Central memory CD8-positive, alpha-beta T cell (primary cell): ENCODE data around the gene IL4.
A peak's percentile ranks its signal among the peaks of the same experiment; 100 is the strongest.

Experiments
- ATAC-seq: fragments of 150-1000 bp; cut with Tn5 transposase; replicated peaks from 2 replicates; pipeline ENCODE4 v1.10.0; 2022; ENCODE audit warnings: mild to moderate bottlenecking, moderate FRiP score, moderate number of reproducible peaks; ENCODE audit not compliant: poor library complexity, severe bottlenecking; ENCODE audit errors: extremely low read depth
- DNase-seq, 2 donors: peaks; one replicate each; pipeline ENCODE4 v3.0.0; 2021; ENCODE audit warnings: low spot score in 2 of 2
- H3K27ac Mint-ChIP-seq: one replicate; pipeline ENCODE4 v1.8.0; 2022; ENCODE audit warnings: low read depth, mild to moderate bottlenecking, moderate library complexity, mixed read lengths
- H3K27me3 Mint-ChIP-seq: one replicate; pipeline ENCODE4 v1.8.0; 2022; ENCODE audit warnings: mixed read lengths
- H3K36me3 Mint-ChIP-seq: one replicate; pipeline ENCODE4 v1.8.0; 2022; ENCODE audit warnings: mild to moderate bottlenecking, moderate library complexity, mixed read lengths; ENCODE audit not compliant: insufficient read depth
- H3K4me1 Mint-ChIP-seq: one replicate; pipeline ENCODE4 v1.8.0; 2022; ENCODE audit warnings: mixed read lengths
- H3K4me3 Mint-ChIP-seq: one replicate; pipeline ENCODE4 v1.8.0; 2022; ENCODE audit warnings: mild to moderate bottlenecking, moderate library complexity, mixed read lengths
- H3K9me3 Mint-ChIP-seq: one replicate; pipeline ENCODE4 v1.8.0; 2022; ENCODE audit warnings: mixed read lengths

The IL4 gene

GRCh38 chr5:132669455-132669820, 4.4 kb upstream of the IL4 start:
- no peak for ATAC-seq
- H3K9me3 Mint-ChIP-seq: no peaks in the 10 kb centered on the region
- no peak for DNase-seq
- no peak overlapping the region for H3K4me3 Mint-ChIP-seq
- no peak overlapping the region for H3K27ac Mint-ChIP-seq
- H3K4me1 Mint-ChIP-seq: peaks cover 24% of the 10 kb centered on the region
- H3K36me3 Mint-ChIP-seq: no peaks in the 10 kb centered on the region
- no peaks in the 10 kb centered on the region for H3K27me3 Mint-ChIP-seq

GRCh38 chr5:132669966-132670882, 3.6 kb upstream of the IL4 start:
- Mint-ChIP-seq H3K27me3 (no peaks in the 10 kb centered on the region), H3K4me3 (no peak overlapping the region), H3K36me3 (no peaks in the 10 kb centered on the region), H3K27ac (no peak overlapping the region), H3K4me1 (peaks cover 23% of the 10 kb centered on the region), H3K9me3 (no peaks in the 10 kb centered on the region)
- ATAC-seq (no peak), DNase-seq (no peak)

GRCh38 chr5:132671000-132671399, 2.8 kb upstream of the IL4 start:
- no peaks in the 10 kb centered on the region for H3K27me3 Mint-ChIP-seq
- ATAC-seq: no peak
- H3K9me3 Mint-ChIP-seq: no peaks in the 10 kb centered on the region
- no peak overlapping the region for H3K27ac Mint-ChIP-seq
- DNase-seq: no peak
- peaks cover 26% of the 10 kb centered on the region for H3K4me1 Mint-ChIP-seq
- H3K4me3 Mint-ChIP-seq: no peak overlapping the region
- H3K36me3 Mint-ChIP-seq: no peaks in the 10 kb centered on the region

GRCh38 chr5:132673488-132673887, 301 bp upstream of the IL4 start:
- H3K27me3 Mint-ChIP-seq: no peaks in the 10 kb centered on the region
- ATAC-seq (no peak), DNase-seq (no peak)
- H3K9me3 Mint-ChIP-seq: no peaks in the 10 kb centered on the region
- peaks cover 2% of the 10 kb centered on the region for H3K36me3 Mint-ChIP-seq
- no peak overlapping the region for H3K4me3 Mint-ChIP-seq
- H3K27ac Mint-ChIP-seq: peak overlapping the region; percentile 6
- H3K4me1 Mint-ChIP-seq: peaks cover 37% of the 10 kb centered on the region

- peaks cover 2% of the 10 kb centered on the region for H3K36me3 Mint-ChIP-seq
- H3K9me3 Mint-ChIP-seq: no peaks in the 10 kb centered on the region
- no peaks in the 10 kb centered on the region for H3K27me3 Mint-ChIP-seq
- DNase-seq (no peak), ATAC-seq (peak; percentile 64)
- peaks cover 37% of the 10 kb centered on the region for H3K4me1 Mint-ChIP-seq
- H3K4me3 Mint-ChIP-seq: peak overlapping the region; percentile 60
- H3K27ac Mint-ChIP-seq: peak overlapping the region; percentile 6
These were observed 1.1 kb downstream of the IL4 start for GRCh38 chr5:132674671-132675506.

GRCh38 chr5:132675936-132676689, 2.3 kb downstream of the IL4 start:
- no peaks in the 10 kb centered on the region for H3K9me3 Mint-ChIP-seq
- peaks cover 37% of the 10 kb centered on the region for H3K4me1 Mint-ChIP-seq
- DNase-seq (no peak), ATAC-seq (no peak)
- no peaks in the 10 kb centered on the region for H3K27me3 Mint-ChIP-seq
- H3K36me3 Mint-ChIP-seq: peaks cover 2% of the 10 kb centered on the region
- peak overlapping the region; percentile 60 for H3K4me3 Mint-ChIP-seq
- H3K27ac Mint-ChIP-seq: peak overlapping the region; percentile 6

- Mint-ChIP-seq H3K27me3 (no peaks in the 10 kb centered on the region), H3K4me3 (no peak overlapping the region), H3K36me3 (peaks cover 5% of the 10 kb centered on the region), H3K27ac (no peak overlapping the region), H3K4me1 (peaks cover 37% of the 10 kb centered on the region), H3K9me3 (no peaks in the 10 kb centered on the region)
- DNase-seq (no peak), ATAC-seq (no peak)
These were observed 3.4 kb downstream of the IL4 start for GRCh38 chr5:132677191-132677590.

- H3K4me1 Mint-ChIP-seq: peaks cover 37% of the 10 kb centered on the region
- H3K36me3 Mint-ChIP-seq: peaks cover 5% of the 10 kb centered on the region
- H3K9me3 Mint-ChIP-seq: no peaks in the 10 kb centered on the region
- ATAC-seq (no peak), DNase-seq (no peak)
- H3K4me3 Mint-ChIP-seq: no peak overlapping the region
- no peaks in the 10 kb centered on the region for H3K27me3 Mint-ChIP-seq
- H3K27ac Mint-ChIP-seq: no peak overlapping the region
These were observed 4.1 kb downstream of the IL4 start for GRCh38 chr5:132677682-132678400.

GRCh38 chr5:132678735-132679134, 4.9 kb downstream of the IL4 start:
- ATAC-seq: no peak
- Mint-ChIP-seq H3K9me3 (no peaks in the 10 kb centered on the region), H3K27me3 (no peaks in the 10 kb centered on the region), H3K36me3 (peaks cover 6% of the 10 kb centered on the region), H3K4me1 (peaks cover 32% of the 10 kb centered on the region), H3K4me3 (no peak overlapping the region), H3K27ac (no peak overlapping the region)
- no peak for DNase-seq

GRCh38 chr5:132679166-132679565, 5.4 kb downstream of the IL4 start:
- Mint-ChIP-seq H3K27me3 (no peaks in the 10 kb centered on the region), H3K9me3 (no peaks in the 10 kb centered on the region), H3K4me3 (no peak overlapping the region), H3K36me3 (peaks cover 8% of the 10 kb centered on the region), H3K4me1 (peaks cover 27% of the 10 kb centered on the region), H3K27ac (no peak overlapping the region)
- DNase-seq (no peak), ATAC-seq (no peak)

GRCh38 chr5:132679717-132680380, 6.1 kb downstream of the IL4 start:
- peaks cover 26% of the 10 kb centered on the region for H3K4me1 Mint-ChIP-seq

More at GRCh38 chr5:132679717-132680380, 6.1 kb downstream of the IL4 start:
- Mint-ChIP-seq H3K4me3 (no peak overlapping the region), H3K27me3 (no peaks in the 10 kb centered on the region), H3K27ac (no peak overlapping the region), H3K9me3 (no peaks in the 10 kb centered on the region), H3K36me3 (peaks cover 9% of the 10 kb centered on the region)
- no peak for ATAC-seq
- DNase-seq: no peak
